Nephron (organoid): Measurements from ENCODE around the gene TSPAN17.

Experiments
- H3K27ac Mint-ChIP-seq, 3 experiments: 2 replicates each; pipeline ENCODE4 v1.8.0; 2020; ENCODE audit warnings: mixed read lengths in 3 of 3, mild to moderate bottlenecking in 2 of 3, moderate library complexity in 1 of 3
- H3K27me3 Mint-ChIP-seq: 2 replicates; pipeline ENCODE4 v1.8.0; 2021; ENCODE audit warnings: low read depth, mild to moderate bottlenecking, moderate library complexity, mixed read lengths
- H3K36me3 Mint-ChIP-seq: 2 replicates; pipeline ENCODE4 v1.8.0; 2020; ENCODE audit warnings: low read depth, mixed read lengths
- H3K4me1 Mint-ChIP-seq: 2 replicates; pipeline ENCODE4 v1.8.0; 2020; ENCODE audit warnings: mixed read lengths
- H3K4me3 Mint-ChIP-seq, 3 experiments: 2 replicates each; pipeline ENCODE4 v1.8.0; 2020; ENCODE audit warnings: mild to moderate bottlenecking in 3 of 3, mixed read lengths in 3 of 3, moderate library complexity in 2 of 3
- H3K9me3 Mint-ChIP-seq: 2 replicates; pipeline ENCODE4 v1.8.0; 2020; ENCODE audit warnings: mixed read lengths
- CTCF ChIP-seq, 3 experiments: fragments of 200-600 bp; sonication (generic); IDR thresholded peaks; one replicate each; pipeline ENCODE4 v1.5.0; 2021; ENCODE audit warnings: antibody characterized with exemption in 3 of 3; ENCODE audit not compliant: unreplicated experiment in 3 of 3

TSPAN17 gene

GRCh38 chr5:176633598-176633997, 13.7 kb upstream of the TSPAN17 start:
- peaks cover 5% of the 10 kb centered on the region for H3K9me3 Mint-ChIP-seq
- no peaks in the 10 kb centered on the region for H3K4me1 Mint-ChIP-seq
- no peak for TF ChIP-seq CTCF (IDR thresholded peaks at IDR 0.05; ENCODE audit: unreplicated experiment in 3 of 3)
- H3K4me3 Mint-ChIP-seq = no peak overlapping the region
- H3K27ac Mint-ChIP-seq = no peak overlapping the region
- H3K36me3 Mint-ChIP-seq = no peaks in the 10 kb centered on the region
- H3K27me3 Mint-ChIP-seq = peaks cover 94% of the 10 kb centered on the region

GRCh38 chr5:176636426-176636825, 10.9 kb upstream of the TSPAN17 start:
- peaks cover 77% of the 10 kb centered on the region for H3K27me3 Mint-ChIP-seq
- TF ChIP-seq CTCF (IDR thresholded peaks at IDR 0.05; ENCODE audit: unreplicated experiment in 3 of 3) = no peak
- no peaks in the 10 kb centered on the region for H3K36me3 Mint-ChIP-seq
- no peak overlapping the region for H3K4me3 Mint-ChIP-seq
- H3K9me3 Mint-ChIP-seq = peaks cover 5% of the 10 kb centered on the region
- H3K27ac Mint-ChIP-seq = no peak overlapping the region
- no peaks in the 10 kb centered on the region for H3K4me1 Mint-ChIP-seq

GRCh38 chr5:176637556-176637955, 9.7 kb upstream of the TSPAN17 start:
- no peaks in the 10 kb centered on the region for H3K36me3 Mint-ChIP-seq

GRCh38 chr5:176638437-176638836, 8.8 kb upstream of the TSPAN17 start:
- H3K4me3 Mint-ChIP-seq = no peak overlapping the region
- peaks cover 5% of the 10 kb centered on the region for H3K9me3 Mint-ChIP-seq
- H3K27me3 Mint-ChIP-seq = peaks cover 57% of the 10 kb centered on the region
- no peaks in the 10 kb centered on the region for H3K4me1 Mint-ChIP-seq
- no peak for TF ChIP-seq CTCF (IDR thresholded peaks at IDR 0.05; ENCODE audit: unreplicated experiment in 3 of 3)
- no peaks in the 10 kb centered on the region for H3K36me3 Mint-ChIP-seq
- H3K27ac Mint-ChIP-seq = no peak overlapping the region

More at GRCh38 chr5:176637556-176637955, 9.7 kb upstream of the TSPAN17 start:
- Mint-ChIP-seq H3K4me1 (no peaks in the 10 kb centered on the region), H3K27me3 (peaks cover 65% of the 10 kb centered on the region), H3K4me3 (no peak overlapping the region), H3K9me3 (peaks cover 5% of the 10 kb centered on the region), H3K27ac (no peak overlapping the region)
- TF ChIP-seq CTCF (IDR thresholded peaks at IDR 0.05; ENCODE audit: unreplicated experiment in 3 of 3) = no peak

GRCh38 chr5:176639208-176639607, 8.1 kb upstream of the TSPAN17 start:
- peaks cover 5% of the 10 kb centered on the region for H3K9me3 Mint-ChIP-seq
- H3K4me1 Mint-ChIP-seq = no peaks in the 10 kb centered on the region
- no peak overlapping the region for H3K4me3 Mint-ChIP-seq
- peaks cover 49% of the 10 kb centered on the region for H3K27me3 Mint-ChIP-seq
- no peak for TF ChIP-seq CTCF (IDR thresholded peaks at IDR 0.05; ENCODE audit: unreplicated experiment in 3 of 3)
- H3K27ac Mint-ChIP-seq = no peak overlapping the region
- no peaks in the 10 kb centered on the region for H3K36me3 Mint-ChIP-seq

- Mint-ChIP-seq H3K36me3 (no peaks in the 10 kb centered on the region), H3K4me1 (no peaks in the 10 kb centered on the region), H3K9me3 (peaks cover 3% of the 10 kb centered on the region), H3K27ac (no peak overlapping the region), H3K27me3 (peaks cover 45% of the 10 kb centered on the region), H3K4me3 (no peak overlapping the region)
- TF ChIP-seq CTCF (IDR thresholded peaks at IDR 0.05; ENCODE audit: unreplicated experiment in 3 of 3) = no peak
Observed at GRCh38 chr5:176639981-176640380, 7.3 kb upstream of the TSPAN17 start.
